ENCODE measurements around the gene FKRP. TPM values are rescaled to one million over a fixed set of nuclear protein-coding genes. Genes with fewer than 3 reads are reported as not detected.

Gene FKRP
- total and polyA plus RNA-seq, 2 of the 13 experiments (the other 11 are each of a cell fraction or from before 2014, with no cell fraction given): 7.3 to 9.8 TPM

GRCh38 chr19:46715620-46715974 is 30.3 kb upstream of the FKRP start:
- no peak for TF ChIP-seq ZNF619 (CRISPR knock-in tag; IDR thresholded peaks at IDR 0.05)
- 0 out of 2 replicates have a peak, but pooled peaks have one; percentile 14 for TF ChIP-seq MYC (CRISPR knock-in tag; IDR thresholded peaks at IDR 0.05; ENCODE audit: borderline replicate concordance)
- 0 out of 2 replicates have a peak, but pooled peaks have one; percentile 17 for TF ChIP-seq ZNF350 (CRISPR knock-in tag; IDR thresholded peaks at IDR 0.05; ENCODE audit: borderline replicate concordance, low read depth)
- 0 out of 2 replicates have a peak, but pooled peaks have one; percentile 6 for TF ChIP-seq ETV5 (CRISPR knock-in tag; IDR thresholded peaks at IDR 0.05; ENCODE audit: borderline replicate concordance)
- 0 out of 2 replicates have a peak, but pooled peaks have one; percentile 28 for TF ChIP-seq BCL3 (CRISPR knock-in tag; IDR thresholded peaks at IDR 0.05)
- TF ChIP-seq FLYWCH1 (CRISPR knock-in tag; IDR thresholded peaks at IDR 0.05): no peak
- TF ChIP-seq GABPA (IDR thresholded peaks at IDR 0.05; ENCODE audit: low read depth, low read length): 0 out of 2 replicates have a peak, but pooled peaks have one; percentile 19
- no peak for TF ChIP-seq GABPA (CRISPR knock-in tag; IDR thresholded peaks at IDR 0.05; ENCODE audit: low read depth)
- H3K9ac ChIP-seq (ENCODE audit: insufficient read depth, low read depth, low read length): peak overlapping the region; percentile 75
- H3K79me2 ChIP-seq (ENCODE audit: insufficient read depth, low read length): peaks cover 20% of the 10 kb centered on the region
- WGBS (ENCODE audit: low lambda C conversion rate): 0% methylated on average over 5 of the region's 8 CpGs
- H3K27ac ChIP-seq (ENCODE audit: extremely low read length, insufficient read depth, low read length): peak overlapping the region; percentile 69
- intact Hi-C loops (cut with micrococcal nuclease; ENCODE audit: unreplicated experiment) (no loop called here), in situ Hi-C loops (cut with HindIII; ENCODE audit: extremely low pct_ligation_motif_present, low pct_unique_long_range_greater_than_20kb) (no loop called here)
- TSS peak; percentile 38 for BruUV-seq (replicated peaks)
- H3K27me3 ChIP-seq (ENCODE audit: control insufficient read depth in 1 of 2, insufficient read depth in 2 of 2, low read length in 2 of 2): no peaks in the 10 kb centered on the region; a peak in 1 of 5 replicates
- peak overlapping the region; percentile 96 for H3K4me2 ChIP-seq (ENCODE audit: low read depth, low read length)
- no peaks in the 10 kb centered on the region for H4K20me1 ChIP-seq (ENCODE audit: insufficient read depth, low read length)
- ChIA-PET CTCF (ENCODE audit: low intra/inter-chr PET ratio, low total read pairs) (no interaction called here), POLR2A (interaction anchor here (1.2 to 1.4 kb wide), 2 partner anchors 9 to 13 kb away, joined by 3 read pairs; no protein-coding TSS in a partner anchor)
- no peaks in the 10 kb centered on the region for H3K9me3 ChIP-seq (ENCODE audit: low read length)
- H2AFZ ChIP-seq (ENCODE audit: low read length): no peak overlapping the region
- FAIRE-seq: no peak
- peak overlapping the region; percentile 79 to 83 (median 82) for H3K4me3 ChIP-seq (replicated peaks in 1 of 3; ENCODE audit: insufficient read depth in 1 of 3, low read depth in 2 of 3, low read length in 3 of 3)
- H3K4me1 ChIP-seq (ENCODE audit: insufficient read depth, low read length): peaks cover 15% of the 10 kb centered on the region
- ATAC-seq: no peak
- H3K36me3 ChIP-seq (replicated peaks in 1 of 2; ENCODE audit: control insufficient read depth in 1 of 2, insufficient read depth in 2 of 2, low read length in 2 of 2): peaks cover 0 to 2% of the 10 kb centered on the region in 2 experiments; a peak in 2 of 5 replicates
- no peak for DNase-seq (ENCODE audit: low spot score)
